Neural crest cell (in vitro differentiated cells): ENCODE results near the gene FUT8. TPM values are rescaled to one million over a fixed set of nuclear protein-coding genes. Genes with fewer than 3 reads are reported as not detected.

Experiments used
- DNase-seq: peaks from one replicate; pipeline ENCODE4 v3.0.0; 2021; ENCODE audit warnings: low read depth, mixed read lengths, low spot score
- H3K27ac Mint-ChIP-seq: one replicate; pipeline ENCODE4 v1.8.0; 2021; ENCODE audit warnings: mild to moderate bottlenecking, mixed read lengths; ENCODE audit not compliant: unreplicated experiment
- H3K27me3 Mint-ChIP-seq: 2 replicates; pipeline ENCODE4 v1.8.0; 2021; ENCODE audit warnings: low read depth, mild to moderate bottlenecking, mixed read lengths
- H3K36me3 Mint-ChIP-seq: 2 replicates; pipeline ENCODE4 v1.8.0; 2021; ENCODE audit warnings: low read depth, mild to moderate bottlenecking, mixed read lengths
- H3K4me1 Mint-ChIP-seq: 2 replicates; pipeline ENCODE4 v1.8.0; 2021; ENCODE audit warnings: mixed read lengths
- H3K4me3 Mint-ChIP-seq: one replicate; pipeline ENCODE4 v1.8.0; 2021; ENCODE audit warnings: mild to moderate bottlenecking, mixed read lengths
- H3K9me3 Mint-ChIP-seq: 2 replicates; pipeline ENCODE4 v1.8.0; 2021; ENCODE audit warnings: mixed read lengths
- CTCF ChIP-seq: fragments of 200-600 bp; sonication (generic); conservative IDR thresholded peaks from 2 replicates; pipeline ENCODE4 v1.5.0; 2021; ENCODE audit warnings: antibody characterized with exemption, mild to moderate bottlenecking
- total RNA-seq: library from RNA; stranded (reverse); gene quantifications from 2 replicates; pipeline ENCODE4 v1.2.1, GENCODE V29; 2021

The FUT8 gene
- total RNA-seq, 1 donor from 2014 or later = 67.2 TPM

- Mint-ChIP-seq H3K4me1 (peaks cover 10% of the 10 kb centered on the region), H3K27me3 (no peaks in the 10 kb centered on the region), H3K27ac (no peak overlapping the region), H3K36me3 (peaks cover 6% of the 10 kb centered on the region), H3K9me3 (peaks cover 4% of the 10 kb centered on the region), H3K4me3 (no peak overlapping the region)
- DNase-seq = no peak
- no peak for TF ChIP-seq CTCF
Measured at GRCh38 chr14:65500075-65500474, 87.5 kb downstream of the FUT8 start.

GRCh38 chr14:65501328-65501727 is 88.8 kb downstream of the FUT8 start:
- H3K4me1 Mint-ChIP-seq = peaks cover 10% of the 10 kb centered on the region
- H3K36me3 Mint-ChIP-seq = peaks cover 3% of the 10 kb centered on the region
- no peak overlapping the region for H3K27ac Mint-ChIP-seq
- H3K27me3 Mint-ChIP-seq = no peaks in the 10 kb centered on the region
- TF ChIP-seq CTCF = no peak
- DNase-seq = no peak
- H3K4me3 Mint-ChIP-seq = no peak overlapping the region
- peaks cover 3% of the 10 kb centered on the region for H3K9me3 Mint-ChIP-seq

- DNase-seq = no peak
- peaks cover 11% of the 10 kb centered on the region for H3K36me3 Mint-ChIP-seq
- H3K27me3 Mint-ChIP-seq = no peaks in the 10 kb centered on the region
- no peak for TF ChIP-seq CTCF
- peaks cover 7% of the 10 kb centered on the region for H3K9me3 Mint-ChIP-seq
- no peak overlapping the region for H3K27ac Mint-ChIP-seq
- no peak overlapping the region for H3K4me3 Mint-ChIP-seq
- H3K4me1 Mint-ChIP-seq = peaks cover 10% of the 10 kb centered on the region
Measured at GRCh38 chr14:65502676-65503124, 90.2 kb downstream of the FUT8 start.

- Mint-ChIP-seq H3K36me3 (peaks cover 15% of the 10 kb centered on the region), H3K4me1 (peaks cover 10% of the 10 kb centered on the region), H3K27me3 (no peaks in the 10 kb centered on the region), H3K27ac (no peak overlapping the region), H3K9me3 (peaks cover 8% of the 10 kb centered on the region), H3K4me3 (no peak overlapping the region)
- no peak for TF ChIP-seq CTCF
- no peak for DNase-seq
Measured at GRCh38 chr14:65503771-65504170, 91.2 kb downstream of the FUT8 start.

- H3K27ac Mint-ChIP-seq = peak overlapping the region; percentile 62
- DNase-seq = no peak
- peaks cover 23% of the 10 kb centered on the region for H3K9me3 Mint-ChIP-seq
- peaks cover 37% of the 10 kb centered on the region for H3K36me3 Mint-ChIP-seq
- H3K27me3 Mint-ChIP-seq = no peaks in the 10 kb centered on the region
- no peak for TF ChIP-seq CTCF
- no peak overlapping the region for H3K4me3 Mint-ChIP-seq
- H3K4me1 Mint-ChIP-seq = peaks cover 10% of the 10 kb centered on the region
Measured at GRCh38 chr14:65506801-65507200, 94.3 kb downstream of the FUT8 start.

- Mint-ChIP-seq H3K4me3 (no peak overlapping the region), H3K36me3 (peaks cover 40% of the 10 kb centered on the region), H3K27ac (no peak overlapping the region), H3K27me3 (no peaks in the 10 kb centered on the region), H3K4me1 (no peaks in the 10 kb centered on the region), H3K9me3 (peaks cover 23% of the 10 kb centered on the region)
- no peak for DNase-seq
- TF ChIP-seq CTCF = no peak
Measured at GRCh38 chr14:65509842-65510241, 97.3 kb downstream of the FUT8 start.
